H54 (cell line): ENCODE data around the gene NSD1.
"Not testable (repeated sequence)": the region's sequence is repeated elsewhere in the genome, so short reads cannot be mapped to it uniquely, and the experiment has no call there.

Source experiments
- DNase-seq: peaks from one replicate; pipeline ENCODE4 v3.0.0; 2011; ENCODE audit warnings: low spot score, mixed read lengths; ENCODE audit not compliant: insufficient read length
- FAIRE-seq: peaks from 3 replicates; lab custom pipeline; 2011; peaks lifted over from hg19 to GRCh38; lab: Jason Lieb, UNC
- POLR2A ChIP-seq: IDR thresholded peaks from 2 replicates; pipeline ENCODE4 v1.6.1; 2011; ENCODE audit warnings: low read depth, mild to moderate bottlenecking, low read length

The NSD1 gene

DNA sequence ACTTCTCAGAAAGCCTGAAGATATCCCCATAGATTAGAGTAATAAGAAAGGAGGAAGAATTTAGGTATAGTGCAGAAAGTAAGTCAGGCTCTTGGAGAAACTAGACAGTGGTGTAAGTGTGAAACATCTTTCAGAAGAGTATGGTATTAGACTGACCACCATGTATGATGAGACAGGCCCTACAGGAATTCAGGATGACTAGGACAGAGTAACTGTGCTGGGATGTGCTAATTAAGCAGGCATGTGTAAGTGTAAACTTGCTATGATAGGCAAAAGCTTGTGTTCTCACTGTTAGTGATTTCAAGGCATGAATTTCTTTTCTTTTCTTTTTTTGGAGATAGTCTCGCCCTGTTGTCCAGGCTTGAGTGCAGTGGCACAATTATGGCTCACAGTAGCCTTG, 99.2 kb downstream of the NSD1 start:
- DNase-seq (no peak), FAIRE-seq (no peak)
- no peak for TF ChIP-seq POLR2A

- FAIRE-seq (no peak), DNase-seq (no peak)
- no peak for TF ChIP-seq POLR2A
These were observed 99.6 kb downstream of the NSD1 start for GRCh38 chr5:177233206-177233605.

DNA sequence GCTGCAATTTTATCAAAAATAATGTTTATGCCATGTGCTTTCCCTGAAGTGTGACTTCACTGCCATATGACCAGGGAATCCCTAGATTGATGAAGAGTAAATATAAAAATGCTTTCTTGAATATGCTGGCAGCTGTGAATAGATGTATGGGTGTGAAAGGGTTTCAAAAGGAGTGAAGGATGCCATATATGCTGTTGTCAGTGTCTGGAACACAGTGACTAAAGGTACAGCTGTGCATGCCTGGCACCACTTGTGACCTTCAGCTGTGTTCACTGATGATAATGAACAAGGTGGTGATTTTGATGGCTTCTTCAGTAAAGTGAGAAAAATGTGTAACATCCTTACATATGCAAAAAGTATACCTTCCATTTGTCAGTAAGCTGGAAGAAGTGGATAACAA, 100.2 kb downstream of the NSD1 start:
- no peak for TF ChIP-seq POLR2A
- FAIRE-seq (no peak), DNase-seq (no peak)

DNA sequence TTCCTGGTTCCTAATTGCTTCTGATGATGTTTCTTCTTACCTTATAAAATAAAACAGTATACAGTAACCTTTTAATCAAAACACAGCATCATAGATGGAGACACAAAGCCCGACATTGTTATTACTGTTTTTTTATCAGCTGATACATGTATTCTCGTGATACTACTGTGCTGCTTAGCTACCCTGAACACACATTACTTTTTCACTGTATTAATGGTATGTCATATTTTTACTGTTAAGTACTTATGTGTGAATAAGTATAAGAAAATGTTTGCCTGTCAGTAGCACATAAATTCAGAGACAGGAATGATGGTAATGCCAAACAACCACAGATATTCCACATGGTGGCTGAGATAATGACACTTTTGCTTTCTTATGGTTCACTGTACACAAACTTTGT, 101.3 kb downstream of the NSD1 start:
- FAIRE-seq (no peak), DNase-seq (no peak)
- TF ChIP-seq POLR2A, result no peak

- FAIRE-seq, result no peak
- TF ChIP-seq POLR2A, result no peak
- no peak for DNase-seq
These were observed 108.2 kb downstream of the NSD1 start for GRCh38 chr5:177241768-177242167.

DNA sequence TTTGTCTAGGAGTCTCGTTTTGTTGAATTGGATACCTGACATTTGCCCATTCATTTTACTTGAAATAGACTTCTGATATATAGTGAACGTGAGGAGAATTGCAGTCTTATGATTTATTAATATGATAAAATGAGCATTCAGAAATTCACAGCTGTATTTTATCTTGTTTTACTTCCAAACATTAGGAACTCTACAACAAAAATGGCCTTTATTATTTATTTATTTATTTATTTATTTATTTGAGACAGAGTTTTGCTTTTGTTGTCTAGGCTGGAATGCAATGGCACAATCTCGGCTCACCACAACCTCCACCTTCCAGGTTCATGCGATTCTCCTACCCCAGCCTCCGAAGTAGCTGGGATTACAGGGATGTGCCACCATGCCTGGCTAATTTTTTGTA, 108.7 kb downstream of the NSD1 start:
- no peak for TF ChIP-seq POLR2A
- FAIRE-seq (no peak), DNase-seq (no peak)

DNA sequence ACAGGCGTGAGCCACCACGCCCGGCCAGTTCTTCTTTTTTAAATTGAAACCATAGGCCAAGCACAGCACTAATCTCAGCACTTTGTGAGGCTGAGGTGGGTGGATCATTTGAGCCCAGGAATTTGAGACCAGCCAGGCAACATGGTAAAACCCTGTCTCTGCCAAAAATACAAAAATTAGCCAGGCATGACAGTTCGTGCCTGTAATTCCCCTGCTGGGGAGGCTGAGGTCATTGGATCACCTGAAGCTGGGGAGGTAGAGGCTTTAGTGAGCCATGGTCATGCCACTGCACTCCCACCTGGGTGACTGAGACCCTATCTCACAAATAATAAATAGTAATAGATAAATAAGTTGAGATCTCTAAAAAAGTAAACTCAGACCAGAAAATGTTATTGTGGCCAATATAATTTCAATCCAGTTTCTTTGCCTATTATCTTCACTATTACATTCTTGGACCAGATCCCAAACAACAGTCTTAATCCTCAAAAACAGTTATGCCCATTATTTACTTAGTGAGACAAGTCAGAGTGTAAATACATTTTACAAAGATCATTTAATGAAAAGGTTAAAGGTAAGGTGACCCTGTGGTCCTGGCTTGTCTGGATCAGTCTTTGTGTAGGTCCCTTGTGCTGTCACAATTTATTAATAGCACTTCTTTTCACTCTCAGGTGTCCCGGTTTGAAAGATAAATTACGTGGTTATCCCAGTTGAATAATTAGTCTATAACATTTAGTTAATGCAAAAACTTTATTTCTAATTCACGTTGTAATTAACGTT, 116.4 kb downstream of the NSD1 start:
- no peak for FAIRE-seq
- DNase-seq, result no peak
- TF ChIP-seq POLR2A, result no peak

DNA sequence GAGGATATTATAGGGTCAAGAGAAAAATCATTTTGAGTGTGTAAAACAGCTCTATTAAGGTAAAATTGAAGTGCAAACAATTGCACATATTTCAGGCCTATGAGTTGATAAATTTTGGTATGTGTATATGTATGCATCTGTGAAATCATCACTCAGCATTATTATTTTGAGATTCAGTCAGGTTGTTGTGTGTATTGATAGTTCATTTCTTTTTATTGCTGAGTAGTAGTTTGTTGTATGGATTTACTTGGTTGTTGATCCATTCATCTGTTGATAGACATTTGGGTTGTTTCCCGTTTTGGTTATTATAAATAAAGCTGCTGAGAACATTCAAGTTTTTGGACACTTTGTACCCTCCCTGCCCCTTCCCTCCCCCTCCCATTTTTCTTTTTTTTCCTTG, 119.7 kb downstream of the NSD1 start:
- no peak for TF ChIP-seq POLR2A
- DNase-seq (no peak), FAIRE-seq (no peak)

DNA sequence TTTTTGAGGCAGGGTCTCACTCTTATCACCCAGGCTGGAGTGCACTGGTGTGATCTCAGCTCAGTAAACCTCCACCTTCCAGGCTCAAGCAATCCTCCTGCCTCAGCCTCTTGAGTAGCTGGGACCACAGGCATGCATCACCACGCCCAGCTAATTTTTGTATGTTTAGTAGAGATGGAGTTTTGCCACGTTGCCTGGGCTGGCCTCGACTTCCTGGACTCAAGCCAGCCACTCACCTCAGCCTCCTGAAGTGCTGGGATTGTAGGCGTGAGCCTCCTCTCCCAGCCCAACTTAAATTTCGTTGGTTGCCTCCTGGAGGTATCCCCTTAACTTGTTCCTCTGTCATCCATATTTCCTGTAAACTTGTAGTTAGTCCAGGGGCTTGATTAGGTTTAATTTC, 122.7 kb downstream of the NSD1 start:
- TF ChIP-seq POLR2A, result no peak
- no peak for DNase-seq

DNA sequence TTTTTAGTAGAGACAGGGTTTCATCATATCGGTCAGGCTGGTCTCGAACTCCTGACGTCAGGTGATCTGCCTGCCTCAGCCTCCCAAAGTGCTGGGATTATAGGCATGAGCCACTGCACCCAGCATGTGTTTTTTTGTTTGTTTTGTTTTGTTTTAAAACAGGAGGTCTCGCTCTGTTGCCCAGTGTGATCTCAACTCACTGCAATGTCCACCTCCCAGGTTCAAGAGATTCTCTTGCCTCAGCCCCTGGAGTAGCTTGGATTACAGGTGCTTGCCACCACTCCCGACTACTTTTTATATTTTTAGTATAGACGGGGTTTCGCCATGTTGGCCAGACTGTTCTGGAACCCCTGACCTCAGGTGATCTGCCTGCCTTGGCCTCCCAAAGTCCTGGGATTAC, 125.1 kb downstream of the NSD1 start:
- FAIRE-seq, DNase-seq: not testable (repeated sequence)

More for the DNA sequence above, 122.7 kb downstream of the NSD1 start:
- no peak for FAIRE-seq

GRCh38 chr5:177260961-177261360, 127.4 kb downstream of the NSD1 start:
- DNase-seq (no peak), FAIRE-seq (no peak)
- no peak for TF ChIP-seq POLR2A

GRCh38 chr5:177261510-177261909, 127.9 kb downstream of the NSD1 start:
- no peak for FAIRE-seq

GRCh38 chr5:177264178-177264577, 130.6 kb downstream of the NSD1 start:
- no peak for TF ChIP-seq POLR2A
- no peak for FAIRE-seq
- DNase-seq, result no peak

More at GRCh38 chr5:177261510-177261909, 127.9 kb downstream of the NSD1 start:
- no peak for DNase-seq
- no peak for TF ChIP-seq POLR2A

GRCh38 chr5:177265395-177265794, 131.8 kb downstream of the NSD1 start:
- FAIRE-seq, result no peak

GRCh38 chr5:177269232-177269895, 135.8 kb downstream of the NSD1 start:
- TF ChIP-seq POLR2A, result no peak
- DNase-seq (no peak), FAIRE-seq (no peak)

More at GRCh38 chr5:177265395-177265794, 131.8 kb downstream of the NSD1 start:
- TF ChIP-seq POLR2A, result no peak
- no peak for DNase-seq
